ES-I3 (cell line): ENCODE measurements around the gene EHD1.

Source experiments
- H3K36me3 ChIP-seq: 2 replicates; pipeline ENCODE4 v1.6.1; 2013; ENCODE audit warnings: mild to moderate bottlenecking, low read length, control low read depth, moderate library complexity; ENCODE audit not compliant: insufficient read depth
- H3K4me1 ChIP-seq: 2 replicates; pipeline ENCODE4 v1.6.1; 2013; ENCODE audit warnings: mild to moderate bottlenecking, control low read depth, low read length; ENCODE audit not compliant: insufficient read depth
- H3K9ac ChIP-seq: 2 replicates; pipeline ENCODE4 v1.6.1; 2013; ENCODE audit warnings: low read depth, mild to moderate bottlenecking, low read length, moderate library complexity
- H3K9me3 ChIP-seq: 2 replicates; pipeline ENCODE4 v1.6.1; 2013; ENCODE audit warnings: mild to moderate bottlenecking, low read length, moderate library complexity; ENCODE audit not compliant: control insufficient read depth, insufficient read depth

The EHD1 gene

GRCh38 chr11:64802370-64803157 lies 75.9 kb downstream of the EHD1 start:
- Histone ChIP-seq H3K36me3 (peaks cover 4% of the 10 kb centered on the region; the same call in 1 of the 2 replicates), H3K9ac (peak overlapping the region; percentile 68; the same call in 1 of the 2 replicates), H3K9me3 (no peaks in the 10 kb centered on the region), H3K4me1 (peaks cover 9% of the 10 kb centered on the region; the same call in 1 of the 2 replicates)
